ENCODE data around the gene SLX9. TPM values are rescaled to one million over a fixed set of nuclear protein-coding genes. Genes with fewer than 3 reads are reported as not detected.

Gene SLX9
- total RNA-seq, 1 experiment from 2014 or later: 77.2 TPM

DNA sequence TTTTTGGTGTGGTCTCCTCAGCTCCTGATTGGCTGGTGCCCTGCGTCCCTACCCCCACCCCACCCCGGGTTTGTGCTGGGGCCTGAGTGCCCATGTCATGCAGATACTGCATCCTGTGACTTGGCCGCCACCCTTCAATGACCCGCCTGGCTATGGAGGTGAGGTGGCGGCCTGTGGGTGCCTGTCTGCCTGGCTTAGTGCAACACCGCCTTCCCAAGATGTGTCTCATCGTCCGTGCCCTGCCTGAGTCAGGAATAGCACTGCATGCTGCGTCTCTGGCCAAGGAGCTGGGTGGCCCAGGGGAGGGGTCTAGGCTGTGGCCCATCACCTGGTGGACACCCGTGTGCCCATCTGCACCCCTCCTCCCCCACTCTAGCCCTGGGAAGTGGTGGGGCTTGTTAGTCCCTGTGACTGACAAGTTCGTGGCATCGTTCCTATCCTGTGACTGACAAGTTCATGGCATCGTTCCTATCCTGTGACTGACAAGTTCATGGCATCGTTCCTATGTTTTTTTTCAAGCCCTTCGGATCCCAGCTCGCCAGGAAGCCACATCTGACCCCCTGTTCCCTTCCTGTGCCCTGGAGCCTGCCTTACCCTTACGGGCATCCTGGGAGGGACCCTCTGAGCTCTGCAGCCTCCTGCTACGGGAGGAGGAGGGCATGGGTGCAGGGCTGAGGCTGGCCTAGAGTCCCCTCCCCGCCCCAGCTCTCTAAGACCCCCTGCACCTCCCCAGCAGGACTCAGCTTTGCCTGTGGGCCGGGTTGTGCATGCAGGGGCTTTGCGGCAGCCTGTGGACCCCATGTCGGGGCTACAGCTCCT lies 7.5 kb downstream of the SLX9 start:
- Mint-ChIP-seq H3K36me3 (peaks cover 39% of the 10 kb centered on the region), H3K4me3 (no peak overlapping the region), H3K27ac (no peak overlapping the region), H3K27me3 (ENCODE audit: low read depth) (no peaks in the 10 kb centered on the region), H3K4me1 (0 out of 2 replicates have a peak, but pooled peaks cover 2% of the 10 kb centered on the region), H3K9me3 (no peaks in the 10 kb centered on the region)
- CTCF ChIA-PET: interaction anchor here (1.1 to 3.4 kb wide), 3 partner anchors 55 to 649 kb away, joined by 3 to 58 read pairs (median 8); no protein-coding TSS in a partner anchor
- no peak for DNase-seq (ENCODE audit: low spot score)
- POLR2A ChIA-PET: no interaction called here
- TF ChIP-seq MYBL2 (CRISPR knock-in tag; IDR thresholded peaks at IDR 0.05): no peak
- no peak for TF ChIP-seq NFATC4 (CRISPR knock-in tag; IDR thresholded peaks at IDR 0.05)
- no peak for TF ChIP-seq NFYB (CRISPR knock-in tag; conservative IDR thresholded peaks at IDR 0.05; ENCODE audit: low read depth)
- TF ChIP-seq, protein P1, sequence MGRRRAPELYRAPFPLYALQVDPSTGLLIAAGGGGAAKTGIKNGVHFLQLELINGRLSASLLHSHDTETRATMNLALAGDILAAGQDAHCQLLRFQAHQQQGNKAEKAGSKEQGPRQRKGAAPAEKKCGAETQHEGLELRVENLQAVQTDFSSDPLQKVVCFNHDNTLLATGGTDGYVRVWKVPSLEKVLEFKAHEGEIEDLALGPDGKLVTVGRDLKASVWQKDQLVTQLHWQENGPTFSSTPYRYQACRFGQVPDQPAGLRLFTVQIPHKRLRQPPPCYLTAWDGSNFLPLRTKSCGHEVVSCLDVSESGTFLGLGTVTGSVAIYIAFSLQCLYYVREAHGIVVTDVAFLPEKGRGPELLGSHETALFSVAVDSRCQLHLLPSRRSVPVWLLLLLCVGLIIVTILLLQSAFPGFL (CRISPR knock-in tag; IDR thresholded peaks at IDR 0.05; ENCODE audit: borderline replicate concordance): no peak
- TF ChIP-seq ZNF416 (CRISPR knock-in tag; IDR thresholded peaks at IDR 0.05): no peak
- TF ChIP-seq TEAD1 (CRISPR knock-in tag; IDR thresholded peaks at IDR 0.05): no peak
- TF ChIP-seq, protein P2, sequence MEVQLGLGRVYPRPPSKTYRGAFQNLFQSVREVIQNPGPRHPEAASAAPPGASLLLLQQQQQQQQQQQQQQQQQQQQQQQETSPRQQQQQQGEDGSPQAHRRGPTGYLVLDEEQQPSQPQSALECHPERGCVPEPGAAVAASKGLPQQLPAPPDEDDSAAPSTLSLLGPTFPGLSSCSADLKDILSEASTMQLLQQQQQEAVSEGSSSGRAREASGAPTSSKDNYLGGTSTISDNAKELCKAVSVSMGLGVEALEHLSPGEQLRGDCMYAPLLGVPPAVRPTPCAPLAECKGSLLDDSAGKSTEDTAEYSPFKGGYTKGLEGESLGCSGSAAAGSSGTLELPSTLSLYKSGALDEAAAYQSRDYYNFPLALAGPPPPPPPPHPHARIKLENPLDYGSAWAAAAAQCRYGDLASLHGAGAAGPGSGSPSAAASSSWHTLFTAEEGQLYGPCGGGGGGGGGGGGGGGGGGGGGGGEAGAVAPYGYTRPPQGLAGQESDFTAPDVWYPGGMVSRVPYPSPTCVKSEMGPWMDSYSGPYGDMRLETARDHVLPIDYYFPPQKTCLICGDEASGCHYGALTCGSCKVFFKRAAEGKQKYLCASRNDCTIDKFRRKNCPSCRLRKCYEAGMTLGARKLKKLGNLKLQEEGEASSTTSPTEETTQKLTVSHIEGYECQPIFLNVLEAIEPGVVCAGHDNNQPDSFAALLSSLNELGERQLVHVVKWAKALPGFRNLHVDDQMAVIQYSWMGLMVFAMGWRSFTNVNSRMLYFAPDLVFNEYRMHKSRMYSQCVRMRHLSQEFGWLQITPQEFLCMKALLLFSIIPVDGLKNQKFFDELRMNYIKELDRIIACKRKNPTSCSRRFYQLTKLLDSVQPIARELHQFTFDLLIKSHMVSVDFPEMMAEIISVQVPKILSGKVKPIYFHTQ (CRISPR knock-in tag; IDR thresholded peaks at IDR 0.05): no peak
- no peak for TF ChIP-seq EMX1 (CRISPR knock-in tag; IDR thresholded peaks at IDR 0.05)
- no peak for TF ChIP-seq SP1 (CRISPR knock-in tag; conservative IDR thresholded peaks at IDR 0.05)
- no peak for ATAC-seq

DNA sequence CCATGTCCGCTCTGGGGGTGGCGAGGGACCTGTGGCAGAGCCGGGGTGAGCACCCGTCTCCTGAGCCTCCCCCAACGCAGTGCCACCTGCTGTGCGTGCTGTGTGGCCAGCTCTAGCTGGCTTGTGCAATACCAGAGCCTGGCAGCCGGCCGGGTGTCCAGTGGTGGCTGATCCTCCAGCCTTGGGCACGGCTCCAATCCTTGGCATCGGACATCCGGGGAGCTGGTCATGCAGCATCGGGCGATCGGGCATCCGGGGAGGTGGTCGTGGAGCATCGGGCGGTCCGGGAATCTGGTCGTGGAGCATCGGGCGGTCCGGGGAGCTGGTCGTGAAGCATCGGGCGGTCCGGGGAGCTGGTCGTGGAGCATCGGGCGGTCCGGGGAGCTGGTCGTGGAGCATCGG lies 8.1 kb downstream of the SLX9 start:
- Mint-ChIP-seq H3K9me3 (no peaks in the 10 kb centered on the region), H3K4me3 (no peak overlapping the region)
- POLR2A ChIA-PET: no interaction called here

More for the DNA sequence above, 8.1 kb downstream of the SLX9 start:
- Mint-ChIP-seq H3K36me3 (peaks cover 35% of the 10 kb centered on the region), H3K27me3 (ENCODE audit: low read depth) (no peaks in the 10 kb centered on the region), H3K4me1 (0 out of 2 replicates have a peak, but pooled peaks cover 2% of the 10 kb centered on the region), H3K27ac (no peak overlapping the region)
- TF ChIP-seq TEAD4 (CRISPR knock-in tag; IDR thresholded peaks at IDR 0.05) (no peak), ATF1 (CRISPR knock-in tag; IDR thresholded peaks at IDR 0.05) (no peak), FOXP1 (CRISPR knock-in tag; IDR thresholded peaks at IDR 0.05; ENCODE audit: borderline replicate concordance) (no peak), FOXJ3 (CRISPR knock-in tag; IDR thresholded peaks at IDR 0.05; ENCODE audit: borderline replicate concordance) (no peak), ZNF121 (CRISPR knock-in tag; IDR thresholded peaks at IDR 0.05) (no peak), ZNF232 (CRISPR knock-in tag; IDR thresholded peaks at IDR 0.05) (no peak), ZNF423 (CRISPR knock-in tag; IDR thresholded peaks at IDR 0.05) (no peak), NFE2L1 (CRISPR knock-in tag; IDR thresholded peaks at IDR 0.05) (no peak)
- TF ChIP-seq, protein P3, sequence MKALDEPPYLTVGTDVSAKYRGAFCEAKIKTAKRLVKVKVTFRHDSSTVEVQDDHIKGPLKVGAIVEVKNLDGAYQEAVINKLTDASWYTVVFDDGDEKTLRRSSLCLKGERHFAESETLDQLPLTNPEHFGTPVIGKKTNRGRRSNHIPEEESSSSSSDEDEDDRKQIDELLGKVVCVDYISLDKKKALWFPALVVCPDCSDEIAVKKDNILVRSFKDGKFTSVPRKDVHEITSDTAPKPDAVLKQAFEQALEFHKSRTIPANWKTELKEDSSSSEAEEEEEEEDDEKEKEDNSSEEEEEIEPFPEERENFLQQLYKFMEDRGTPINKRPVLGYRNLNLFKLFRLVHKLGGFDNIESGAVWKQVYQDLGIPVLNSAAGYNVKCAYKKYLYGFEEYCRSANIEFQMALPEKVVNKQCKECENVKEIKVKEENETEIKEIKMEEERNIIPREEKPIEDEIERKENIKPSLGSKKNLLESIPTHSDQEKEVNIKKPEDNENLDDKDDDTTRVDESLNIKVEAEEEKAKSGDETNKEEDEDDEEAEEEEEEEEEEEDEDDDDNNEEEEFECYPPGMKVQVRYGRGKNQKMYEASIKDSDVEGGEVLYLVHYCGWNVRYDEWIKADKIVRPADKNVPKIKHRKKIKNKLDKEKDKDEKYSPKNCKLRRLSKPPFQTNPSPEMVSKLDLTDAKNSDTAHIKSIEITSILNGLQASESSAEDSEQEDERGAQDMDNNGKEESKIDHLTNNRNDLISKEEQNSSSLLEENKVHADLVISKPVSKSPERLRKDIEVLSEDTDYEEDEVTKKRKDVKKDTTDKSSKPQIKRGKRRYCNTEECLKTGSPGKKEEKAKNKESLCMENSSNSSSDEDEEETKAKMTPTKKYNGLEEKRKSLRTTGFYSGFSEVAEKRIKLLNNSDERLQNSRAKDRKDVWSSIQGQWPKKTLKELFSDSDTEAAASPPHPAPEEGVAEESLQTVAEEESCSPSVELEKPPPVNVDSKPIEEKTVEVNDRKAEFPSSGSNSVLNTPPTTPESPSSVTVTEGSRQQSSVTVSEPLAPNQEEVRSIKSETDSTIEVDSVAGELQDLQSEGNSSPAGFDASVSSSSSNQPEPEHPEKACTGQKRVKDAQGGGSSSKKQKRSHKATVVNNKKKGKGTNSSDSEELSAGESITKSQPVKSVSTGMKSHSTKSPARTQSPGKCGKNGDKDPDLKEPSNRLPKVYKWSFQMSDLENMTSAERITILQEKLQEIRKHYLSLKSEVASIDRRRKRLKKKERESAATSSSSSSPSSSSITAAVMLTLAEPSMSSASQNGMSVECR (CRISPR knock-in tag; IDR thresholded peaks at IDR 0.05; ENCODE audit: borderline replicate concordance): no peak
- TF ChIP-seq, protein P4, sequence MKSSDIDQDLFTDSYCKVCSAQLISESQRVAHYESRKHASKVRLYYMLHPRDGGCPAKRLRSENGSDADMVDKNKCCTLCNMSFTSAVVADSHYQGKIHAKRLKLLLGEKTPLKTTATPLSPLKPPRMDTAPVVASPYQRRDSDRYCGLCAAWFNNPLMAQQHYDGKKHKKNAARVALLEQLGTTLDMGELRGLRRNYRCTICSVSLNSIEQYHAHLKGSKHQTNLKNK (CRISPR knock-in tag; IDR thresholded peaks at IDR 0.05): no peak
- CTCF ChIA-PET: interaction anchor here (0.7 to 3.4 kb wide), 7 partner anchors 55 to 648 kb away, joined by 3 to 58 read pairs (median 4); no protein-coding TSS in a partner anchor
- DNase-seq (ENCODE audit: low spot score) (no peak), ATAC-seq (no peak)
